ENCODE measurements around the gene ANO2. TPM values are rescaled to one million over a fixed set of nuclear protein-coding genes. Genes with fewer than 3 reads are reported as not detected.
"Not testable (repeated sequence)": the region's sequence is repeated elsewhere in the genome, so short reads cannot be mapped to it uniquely, and the experiment has no call there.

Gene ANO2
- total RNA-seq, 1 experiment from 2014 or later = not detected

DNA sequence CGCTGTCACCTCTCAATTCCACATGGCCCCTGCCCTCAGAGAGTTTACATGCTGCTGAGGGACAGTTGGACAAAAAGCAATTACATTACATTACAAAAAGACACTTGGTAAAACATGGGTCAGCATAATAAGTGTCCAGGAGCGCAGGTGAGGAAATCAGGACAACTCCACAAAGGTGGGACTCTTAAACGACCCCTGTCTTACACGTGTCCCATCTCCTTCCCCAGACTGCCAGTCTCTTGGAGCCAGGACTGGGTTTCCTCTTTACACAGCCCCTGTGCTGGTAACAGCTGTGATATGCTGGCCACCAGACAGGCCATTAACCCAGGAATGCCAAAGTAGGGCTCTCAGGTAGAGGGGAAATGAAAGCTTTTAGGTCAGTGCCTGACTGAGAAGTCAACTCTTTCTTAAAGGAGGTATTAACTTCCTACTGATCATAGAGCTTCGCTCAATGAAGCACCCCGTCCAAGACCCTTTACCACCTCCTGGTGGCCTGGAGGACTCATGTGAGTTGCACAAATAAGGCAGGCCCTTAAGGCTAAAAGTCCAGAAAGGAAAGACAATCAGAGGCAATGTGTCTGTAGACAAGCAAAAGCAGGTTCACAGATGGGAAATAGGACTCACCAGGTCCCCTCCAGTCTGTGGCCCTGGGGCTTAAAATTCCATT is 55.5 kb downstream of the ANO2 start:
- DNase-seq (ENCODE audit: extremely low read depth, low read depth) = no peak

DNA sequence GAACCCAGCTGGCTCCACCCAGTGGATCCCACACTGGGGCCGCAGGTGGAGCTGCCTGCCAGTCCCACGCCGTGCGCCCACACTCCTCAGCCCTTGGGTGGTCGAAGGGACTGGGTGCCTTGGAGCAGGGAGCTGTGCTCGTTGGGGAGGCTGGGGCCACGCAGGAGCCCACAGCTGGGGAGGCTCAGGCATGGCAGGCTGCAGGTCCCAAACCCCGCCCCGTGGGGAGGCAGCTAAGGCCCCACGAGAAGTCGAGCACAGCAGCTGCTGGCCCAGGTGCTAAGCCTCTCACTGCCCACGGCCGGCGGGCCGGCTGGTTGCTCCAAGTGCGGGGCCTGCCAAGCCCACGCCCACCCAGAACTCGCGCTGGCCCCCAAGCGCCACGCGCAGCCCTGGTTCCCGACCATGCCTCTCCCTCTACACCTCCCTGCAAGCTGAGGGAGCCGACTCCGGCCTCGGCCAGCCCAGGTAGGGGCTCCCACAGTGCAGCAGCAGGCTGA is 56.2 kb downstream of the ANO2 start:
- DNase-seq (ENCODE audit: extremely low read depth, low read depth) = no peak

DNA sequence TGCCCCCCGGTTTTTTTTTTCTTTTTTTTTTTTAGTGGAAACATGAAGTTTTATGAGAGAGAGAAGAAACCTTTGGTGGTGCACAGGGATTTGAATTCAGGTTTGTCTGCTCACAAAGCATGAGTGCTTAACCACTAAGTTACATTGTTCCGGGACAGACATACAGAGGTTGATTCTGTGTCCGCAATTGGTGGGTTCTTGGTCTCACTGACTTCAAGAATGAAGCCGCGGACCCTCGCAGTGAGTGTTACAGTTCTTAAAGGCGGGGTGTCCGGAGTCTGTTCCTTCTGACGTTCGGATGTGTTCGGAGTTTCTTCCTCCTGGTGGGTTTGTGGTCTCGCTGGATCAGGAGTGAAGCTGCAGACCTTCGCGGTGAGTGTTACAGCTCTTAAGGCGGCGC is 57.2 kb downstream of the ANO2 start:
- DNase-seq (ENCODE audit: extremely low read depth, low read depth) = not testable (repeated sequence)

DNA sequence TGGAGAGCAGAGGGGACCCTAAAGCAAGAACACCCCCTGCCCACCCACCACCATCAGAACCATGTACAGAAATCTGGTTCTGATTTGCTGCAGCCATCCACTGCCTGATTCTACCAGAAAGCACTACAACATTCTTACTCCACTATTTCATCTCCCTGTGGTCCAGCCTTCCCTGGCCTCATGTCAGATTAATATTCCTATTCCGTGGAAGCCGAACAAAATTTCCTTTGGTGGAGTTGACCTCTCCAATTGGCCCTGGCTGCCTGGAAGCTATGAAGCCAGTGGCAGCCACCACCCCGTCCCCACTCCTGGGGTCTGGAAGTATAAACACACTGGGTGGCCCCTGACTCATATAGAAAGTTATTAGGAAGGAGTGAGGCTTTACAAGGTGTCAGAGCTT is 60.2 kb downstream of the ANO2 start:
- no peak for DNase-seq (ENCODE audit: extremely low read depth, low read depth)

DNA sequence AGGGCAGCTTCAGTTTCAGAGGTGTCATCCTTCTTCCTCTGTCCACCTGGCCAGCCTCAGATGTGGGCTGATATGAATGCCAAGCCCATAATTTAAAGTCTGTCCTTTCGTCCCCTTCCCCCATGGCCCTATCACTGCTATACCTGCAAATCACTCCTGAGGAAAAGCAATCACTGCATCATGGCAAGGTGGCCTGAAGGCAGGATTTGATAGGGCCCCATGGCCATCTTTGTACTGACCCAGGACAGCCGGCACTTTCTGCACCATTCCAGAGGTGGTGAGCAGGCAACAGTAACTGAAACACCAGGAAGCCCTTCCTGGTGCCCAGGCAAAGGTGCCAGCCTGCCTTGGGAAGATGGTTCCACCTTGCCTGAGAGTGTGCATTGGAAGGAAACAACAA is 60.8 kb downstream of the ANO2 start:
- no peak for DNase-seq (ENCODE audit: extremely low read depth, low read depth)

DNA sequence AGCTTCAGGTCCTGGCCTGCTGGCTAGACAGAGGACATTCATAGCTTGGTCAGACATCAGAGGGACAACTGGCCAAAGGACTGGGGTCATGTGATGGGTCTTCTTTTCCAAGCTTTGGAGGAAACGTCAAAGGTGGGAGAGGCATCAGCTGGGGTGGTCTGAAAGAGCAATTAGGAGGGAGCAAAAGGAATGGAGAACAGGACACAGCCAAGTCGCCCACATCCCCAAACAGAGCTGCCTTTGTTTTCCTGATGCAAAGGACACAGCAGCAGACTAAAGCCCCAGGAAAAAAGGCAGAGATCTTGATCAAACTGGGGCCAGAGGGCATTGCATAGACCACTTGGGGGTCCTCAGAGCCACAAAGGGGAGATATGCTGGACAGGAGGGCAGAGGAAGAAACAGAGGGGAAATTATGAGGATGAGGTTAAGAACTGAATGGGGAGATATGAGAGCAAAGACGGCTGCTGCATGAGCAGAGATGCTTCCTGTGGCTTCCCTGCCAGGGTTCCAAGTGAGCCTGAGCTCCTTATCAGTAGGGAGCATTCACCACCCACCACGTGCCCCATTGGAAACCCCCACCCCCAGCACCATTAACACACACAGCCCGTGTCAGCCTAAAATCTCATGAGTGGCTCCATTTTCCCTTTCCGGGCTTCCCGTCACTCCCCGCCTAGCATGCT is 62.4 kb downstream of the ANO2 start:
- no peak for DNase-seq (ENCODE audit: extremely low read depth, low read depth)

DNA sequence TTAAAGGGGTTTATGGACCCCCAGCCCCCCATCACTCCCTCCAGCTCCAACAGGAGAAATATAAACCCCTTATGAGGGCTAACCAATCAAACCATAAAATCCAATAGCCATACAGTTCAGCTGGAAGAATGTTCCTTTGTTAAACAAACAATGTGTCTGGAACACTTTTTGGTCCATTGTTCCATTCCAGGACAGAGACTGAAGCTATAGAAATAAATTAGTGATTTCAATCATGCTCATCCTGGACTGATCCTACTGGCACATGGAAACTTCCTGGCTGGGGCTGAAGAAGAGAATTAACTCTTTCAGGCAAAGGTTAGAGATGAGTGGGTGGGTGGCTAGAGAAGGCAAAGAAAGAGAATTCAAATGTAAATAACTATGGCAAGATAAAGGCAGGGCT is 63.4 kb downstream of the ANO2 start:
- no peak for DNase-seq (ENCODE audit: extremely low read depth, low read depth)

DNA sequence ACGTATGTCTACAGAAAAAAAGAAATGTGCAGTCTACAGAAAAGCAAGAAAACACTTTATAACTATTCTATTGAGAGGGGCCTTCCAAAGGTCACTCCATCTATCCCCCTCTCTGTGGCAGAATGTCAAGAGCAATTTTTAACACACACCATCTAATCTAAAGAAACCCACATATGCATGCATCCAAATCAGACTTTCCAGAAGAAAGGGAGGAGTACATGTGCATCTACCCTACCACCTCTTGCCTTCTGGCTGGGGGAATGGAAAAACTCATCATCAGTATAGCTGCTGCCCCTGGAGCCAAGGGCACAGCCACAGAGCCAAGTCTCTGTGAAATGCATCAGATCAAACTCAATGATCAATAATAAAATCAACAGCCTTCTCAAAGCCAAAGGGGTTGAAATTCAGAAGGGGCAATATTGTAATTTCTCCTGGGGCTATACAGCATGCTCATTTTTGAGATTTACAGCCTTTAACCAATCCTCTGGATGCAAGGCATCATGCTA is 63.9 kb downstream of the ANO2 start:
- no peak for DNase-seq (ENCODE audit: extremely low read depth, low read depth)

DNA sequence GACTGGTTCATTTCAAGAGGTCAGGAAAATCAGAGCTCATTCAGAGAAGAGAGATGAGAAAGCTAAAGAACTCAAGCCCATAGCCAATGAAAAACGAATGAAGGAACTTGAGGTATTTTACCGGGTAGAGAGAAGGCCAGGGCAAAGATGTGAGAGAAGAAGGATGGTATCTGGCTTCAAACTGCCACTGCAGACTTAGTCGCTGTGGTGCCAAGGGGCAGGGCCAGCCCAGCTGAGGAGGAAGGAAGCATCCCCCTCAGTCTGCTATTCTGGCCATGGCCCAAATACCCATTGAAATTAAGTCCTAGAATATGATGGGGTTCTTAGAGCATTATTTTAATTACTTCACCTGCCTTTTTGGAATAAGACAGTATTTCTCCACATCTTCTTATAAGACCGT is 69.2 kb downstream of the ANO2 start:
- no peak for DNase-seq (ENCODE audit: extremely low read depth, low read depth)

DNA sequence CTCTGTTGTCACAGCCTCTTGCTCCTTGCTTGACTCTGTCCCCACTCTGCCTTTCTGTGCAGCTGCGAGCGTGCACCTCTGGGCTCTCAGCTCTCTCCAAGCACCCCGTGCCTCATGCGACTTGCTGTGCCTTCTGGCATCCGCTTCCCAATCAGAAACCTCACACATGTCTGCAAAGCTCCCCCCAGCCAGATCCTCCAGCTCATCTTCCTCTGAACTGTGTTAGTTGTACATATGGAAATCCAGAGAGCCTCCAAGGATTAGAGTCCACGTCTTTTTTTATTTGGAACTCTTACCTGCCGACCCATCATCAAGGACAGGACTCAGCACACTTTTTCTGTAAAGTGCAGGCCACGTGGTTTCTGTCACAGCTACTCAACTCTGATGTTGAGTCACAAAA is 70.5 kb downstream of the ANO2 start:
- DNase-seq (ENCODE audit: extremely low read depth, low read depth) = no peak

DNA sequence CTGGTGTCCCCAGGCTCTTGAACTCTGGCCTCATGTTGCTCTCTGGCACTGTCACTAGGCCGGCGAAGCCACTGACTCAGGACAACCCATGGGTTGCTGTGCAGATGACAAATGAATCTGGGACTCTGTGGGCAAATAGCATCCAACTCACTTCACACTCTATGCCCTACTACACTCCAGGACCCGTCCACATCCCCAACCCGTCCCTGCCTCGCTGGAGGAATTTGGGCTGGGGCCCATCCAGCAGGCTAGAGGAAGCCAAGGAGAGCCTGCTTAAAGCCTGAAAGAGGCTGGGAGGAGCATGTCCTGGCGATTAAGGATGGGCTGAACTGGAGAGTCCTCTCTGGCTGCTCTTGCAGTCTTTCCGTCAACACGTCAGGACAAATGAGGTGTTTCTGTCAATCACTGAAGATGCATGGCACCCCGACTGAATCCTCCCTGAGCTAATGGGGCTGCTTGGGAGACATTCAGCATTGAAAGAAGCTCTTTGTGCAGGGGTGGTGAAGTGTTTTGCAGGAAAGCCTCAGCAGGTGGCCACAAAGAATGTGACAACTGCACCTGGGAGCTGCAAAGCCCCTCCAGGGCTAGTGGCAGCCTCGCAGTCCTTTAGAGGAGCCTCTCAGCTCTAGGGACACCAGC is 71.7 kb downstream of the ANO2 start:
- no peak for DNase-seq (ENCODE audit: extremely low read depth, low read depth)

DNA sequence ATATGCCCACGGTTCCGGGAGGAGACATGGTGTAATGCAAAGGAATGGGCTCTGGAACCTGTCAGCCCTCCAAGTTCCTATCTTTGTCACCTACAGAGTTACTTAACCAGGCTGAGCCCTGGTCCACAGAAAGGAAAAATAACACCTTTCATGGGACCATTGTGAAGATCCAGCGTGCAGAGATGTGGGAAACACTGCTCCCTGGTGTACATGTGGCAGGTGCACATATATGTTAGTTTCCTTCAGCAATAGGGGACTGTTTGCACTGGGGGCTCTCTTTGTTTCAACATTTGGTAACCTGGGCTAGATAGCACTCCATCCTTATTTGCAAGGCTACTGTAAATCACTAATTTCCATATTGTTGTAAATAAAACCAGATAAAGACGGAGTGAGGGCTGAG is 72.3 kb downstream of the ANO2 start:
- DNase-seq (ENCODE audit: extremely low read depth, low read depth) = no peak

DNA sequence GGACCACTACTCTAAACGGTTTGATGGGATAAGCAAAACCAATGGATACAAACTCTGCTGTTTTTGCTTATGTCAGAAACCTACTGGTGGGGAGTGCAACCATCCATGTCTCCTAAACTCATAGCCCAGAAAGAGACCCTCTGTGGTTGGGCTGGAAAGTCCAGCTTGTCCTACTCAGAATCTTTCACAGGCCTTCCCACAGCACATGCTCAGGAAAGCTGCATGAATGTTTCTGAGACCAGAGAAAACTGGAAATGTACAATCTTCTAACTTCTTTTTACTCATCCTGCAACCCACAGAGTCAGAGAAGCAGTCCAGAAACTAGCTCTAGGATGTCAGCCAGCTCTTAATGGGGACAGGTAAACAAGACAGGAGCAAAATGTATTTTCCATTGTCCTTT is 73.3 kb downstream of the ANO2 start:
- no peak for DNase-seq (ENCODE audit: extremely low read depth, low read depth)

DNA sequence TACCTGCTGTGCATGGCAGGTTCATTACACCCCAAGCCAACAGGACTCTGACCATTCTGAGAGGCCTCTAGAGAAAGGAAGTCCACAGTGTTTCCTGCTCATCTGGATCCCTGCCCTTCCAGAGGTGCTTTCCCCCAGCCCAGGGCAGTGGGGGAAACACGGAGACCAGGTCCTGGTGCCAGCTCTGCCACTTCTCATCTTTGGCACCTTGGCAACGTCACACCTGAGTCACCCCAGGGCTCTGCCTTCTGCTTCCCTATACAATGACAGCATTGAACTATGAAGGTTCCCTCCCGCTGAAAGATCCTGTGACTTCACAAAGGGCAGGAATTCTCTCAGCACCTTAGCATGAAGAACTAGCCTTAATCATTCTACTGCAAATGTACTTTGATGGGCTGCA is 74.9 kb downstream of the ANO2 start:
- no peak for DNase-seq (ENCODE audit: extremely low read depth, low read depth)

DNA sequence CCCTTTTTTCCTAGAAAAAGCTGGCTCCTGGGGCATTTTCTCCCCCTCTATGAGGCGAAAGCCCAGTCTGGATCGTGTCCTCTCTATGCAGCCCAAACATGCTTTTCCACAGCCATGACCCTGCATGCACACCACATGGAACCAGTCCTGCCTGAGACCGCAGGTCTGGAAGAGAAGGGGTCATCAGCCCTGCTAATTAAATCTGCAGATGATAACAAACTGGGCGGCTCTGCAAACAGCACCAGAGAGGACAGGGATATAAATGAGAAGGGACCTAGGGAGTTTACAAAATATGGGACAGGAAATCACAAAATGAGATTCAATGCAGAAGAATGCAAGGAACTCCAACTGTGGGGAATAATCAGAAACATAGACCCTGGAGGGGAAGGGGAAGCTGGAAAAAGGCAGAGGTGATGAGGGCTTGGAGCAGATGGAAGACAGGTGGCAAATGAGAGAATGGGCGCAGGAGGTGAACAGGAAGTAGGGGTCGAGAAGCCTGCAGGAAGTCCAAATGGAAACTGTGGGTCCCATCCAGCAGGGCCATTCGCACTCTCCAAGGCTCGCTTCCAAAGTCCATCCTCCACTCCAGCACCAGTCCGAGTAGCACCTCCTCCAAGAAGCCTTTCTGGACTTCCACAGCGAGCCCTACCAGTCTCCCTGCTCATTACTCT is 76.3 kb downstream of the ANO2 start:
- no peak for DNase-seq (ENCODE audit: extremely low read depth, low read depth)

DNA sequence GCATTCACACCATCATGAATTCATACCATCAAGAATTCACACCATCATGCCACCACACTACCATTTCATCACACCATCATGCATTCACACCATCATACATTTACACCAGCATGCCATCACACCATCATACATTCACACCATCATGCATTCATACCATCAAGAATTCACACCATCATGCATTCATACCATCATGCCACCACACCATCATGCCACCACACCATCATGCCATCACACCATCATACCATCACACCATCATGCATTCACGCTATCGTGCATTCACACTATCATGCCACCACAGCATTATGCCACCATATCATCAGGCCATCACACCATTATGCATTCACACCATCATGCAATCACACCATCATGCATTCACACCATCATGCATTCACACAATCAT is 79.7 kb downstream of the ANO2 start:
- DNase-seq (ENCODE audit: extremely low read depth, low read depth) = no peak

DNA sequence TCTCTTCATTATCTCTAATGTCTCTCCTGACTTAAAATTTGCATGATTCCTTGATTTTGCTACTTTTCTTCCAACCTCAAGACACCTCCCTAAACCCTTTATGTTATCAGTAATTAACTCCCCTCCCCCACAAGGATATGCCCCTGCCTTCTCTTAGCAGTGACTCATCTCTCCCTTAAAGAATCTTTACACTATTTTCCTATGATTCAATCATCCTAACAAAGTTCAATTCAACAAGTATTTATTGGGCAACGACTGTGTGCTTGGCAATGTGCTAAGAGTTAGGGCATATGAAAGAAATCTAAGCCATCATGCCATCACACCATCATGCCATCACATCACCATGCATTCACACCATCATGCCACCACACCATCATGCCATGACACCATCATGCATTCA is 80.1 kb downstream of the ANO2 start:
- no peak for DNase-seq (ENCODE audit: extremely low read depth, low read depth)

DNA sequence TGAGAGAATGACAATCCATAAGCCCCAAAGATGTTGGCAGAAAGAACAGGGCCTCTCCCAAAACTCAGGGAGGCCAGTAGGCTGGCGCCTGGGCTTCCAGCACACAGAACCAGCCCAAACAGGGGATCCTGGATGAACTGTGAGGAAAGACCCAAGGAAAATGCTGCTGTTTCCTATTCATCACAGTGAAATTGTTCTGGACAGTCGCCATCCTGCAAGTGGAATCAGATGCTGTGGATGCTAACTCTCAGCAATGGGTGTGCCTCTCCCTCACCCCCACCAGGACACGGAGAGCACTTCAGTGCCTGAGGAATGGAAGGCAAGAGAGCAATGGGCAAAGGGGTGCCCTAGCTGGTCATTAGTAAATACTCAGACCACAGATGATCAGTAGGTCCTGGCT is 80.8 kb downstream of the ANO2 start:
- no peak for DNase-seq (ENCODE audit: extremely low read depth, low read depth)

DNA sequence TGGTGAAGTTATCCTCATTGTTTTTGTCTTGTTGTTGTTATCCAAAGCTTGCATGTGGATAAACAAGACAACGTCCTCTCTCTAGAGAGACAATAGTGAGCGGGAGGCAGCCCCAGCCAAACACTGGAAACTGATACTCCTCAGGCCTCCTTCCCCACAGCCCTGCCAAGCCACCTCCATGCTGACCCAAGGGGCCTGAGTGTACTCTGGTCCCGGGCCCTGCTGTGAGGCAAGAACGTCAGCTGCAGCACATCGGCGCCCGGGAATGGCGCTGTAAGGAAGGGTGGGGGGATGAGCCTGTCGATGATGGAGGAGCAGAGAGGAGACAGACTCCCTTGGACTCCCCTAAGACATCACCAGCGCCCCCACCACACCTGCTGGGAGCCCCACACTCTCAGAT is 83.6 kb downstream of the ANO2 start:
- DNase-seq (ENCODE audit: extremely low read depth, low read depth) = no peak

DNA sequence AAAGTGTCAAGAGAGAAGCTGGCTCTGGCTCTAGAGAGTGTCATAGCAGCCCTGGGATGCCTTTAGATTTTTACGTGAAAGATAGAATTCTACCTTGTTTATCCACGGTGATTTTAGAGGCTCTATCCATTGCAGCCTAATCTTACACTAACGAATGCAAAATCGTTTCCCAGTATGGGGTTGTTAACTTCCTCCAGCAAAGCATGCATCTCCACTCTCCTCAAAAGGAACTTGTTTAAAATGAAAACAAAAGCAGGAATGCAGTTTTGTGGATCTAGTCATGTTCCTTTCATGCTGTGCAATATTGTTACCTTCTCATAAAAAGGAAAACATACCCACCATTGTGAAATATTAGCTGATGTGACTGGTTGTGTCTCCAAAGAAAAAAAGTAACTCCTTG is 88.4 kb downstream of the ANO2 start:
- DNase-seq (ENCODE audit: extremely low read depth, low read depth) = no peak

DNA sequence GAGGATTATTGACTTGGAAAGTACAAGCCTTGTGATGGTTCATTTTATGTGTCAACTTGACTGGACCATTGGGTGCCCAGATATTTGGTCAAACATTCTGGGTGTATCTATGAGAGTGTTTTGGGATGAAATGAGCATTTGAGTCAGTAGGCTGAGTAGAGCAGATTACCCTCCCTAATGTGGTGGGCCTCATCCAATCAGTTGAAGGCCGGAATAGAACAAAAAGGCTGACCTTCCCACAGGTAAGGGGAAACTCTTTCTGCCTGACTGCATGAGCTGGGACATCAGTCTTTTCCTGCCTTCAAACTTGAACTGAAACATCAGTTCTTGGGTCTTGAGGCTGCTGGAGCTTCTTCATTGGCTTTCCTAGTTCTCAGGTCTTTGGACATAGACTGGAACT is 98.1 kb downstream of the ANO2 start:
- DNase-seq (ENCODE audit: extremely low read depth, low read depth) = no peak

All from NCI-H460 (cell line).